C4-2B (cell line): ENCODE results near the gene SIM2.

Source experiments
- CTCF ChIP-seq: fragments of 450-650 bp; conservative IDR thresholded peaks from 2 replicates; pipeline ENCODE4 v1.5.1; 2017; ENCODE audit warnings: mild to moderate bottlenecking
- ZFX ChIP-seq: fragments of 450-650 bp; IDR thresholded peaks from 2 replicates; pipeline ENCODE4 v1.6.1; 2017

GRCh38 chr21:36786186-36786585 lies 87.3 kb downstream of the SIM2 start:
- TF ChIP-seq CTCF (no peak), ZFX (no peak)
